ENCODE measurements around the gene RIPK4.
A peak's percentile ranks its signal among the peaks of the same experiment; 100 is the strongest.

The RIPK4 gene

GRCh38 chr21:41766883-41767605 is at the start of gene RIPK4:
TSS of gene RIPK4 (minus strand) at chr21:41767052. CDS start at chr21:41767041, 11 bp downstream.
- peak; percentile 25 for DNase-seq (ENCODE audit: low read depth)

GRCh38 chr21:41815652-41816582 is 49.1 kb upstream of the RIPK4 start:
- DNase-seq (ENCODE audit: low read depth): no peak

DNA sequence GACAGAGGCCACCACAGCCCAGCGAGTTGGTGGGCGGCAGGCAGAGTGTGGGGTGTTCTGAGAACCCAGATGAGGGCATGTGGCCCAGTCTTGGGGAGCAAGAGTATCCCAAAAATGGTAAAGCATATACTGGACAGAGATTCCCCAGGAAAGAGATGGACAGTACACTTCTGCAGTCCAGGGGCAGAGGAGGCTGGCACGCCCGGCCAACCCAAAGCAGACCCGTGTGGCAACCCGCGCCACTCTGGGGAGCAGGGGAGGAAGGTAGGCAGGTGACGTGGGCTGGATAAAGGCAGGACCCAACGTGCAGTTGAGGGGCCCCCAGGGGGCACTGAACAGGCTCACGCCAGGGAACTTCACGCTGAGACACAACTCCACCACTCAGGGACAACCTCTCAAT is 46.4 kb upstream of the RIPK4 start:
- DNase-seq (ENCODE audit: low read depth): no peak

- DNase-seq (ENCODE audit: low read depth): no peak
These were observed 45.8 kb upstream of the RIPK4 start for GRCh38 chr21:41812679-41813078.

GRCh38 chr21:41810597-41810932 is 43.7 kb upstream of the RIPK4 start:
- DNase-seq (ENCODE audit: low read depth): no peak

GRCh38 chr21:41809891-41810596 is 43.2 kb upstream of the RIPK4 start:
- DNase-seq (ENCODE audit: low read depth): no peak

GRCh38 chr21:41808846-41809245 is 42.0 kb upstream of the RIPK4 start:
- no peak for DNase-seq (ENCODE audit: low read depth)

GRCh38 chr21:41808094-41808493 is 41.2 kb upstream of the RIPK4 start:
- DNase-seq (ENCODE audit: low read depth): no peak

DNA sequence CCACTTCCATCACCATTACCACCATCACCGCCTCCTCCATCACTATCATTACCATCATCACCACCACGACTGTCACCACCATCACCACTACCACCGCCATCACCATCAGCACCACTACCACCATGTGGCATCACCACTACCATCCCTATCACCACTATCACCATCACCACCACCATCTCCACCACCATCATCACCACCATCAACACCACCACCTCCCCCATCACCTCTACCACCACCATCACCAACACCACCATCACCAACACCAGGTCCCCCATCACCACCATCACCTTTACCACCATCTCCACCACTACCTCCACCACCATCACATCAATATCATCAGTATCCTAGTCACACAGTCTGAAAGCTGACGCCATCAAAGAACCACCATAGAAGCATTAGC is 39.9 kb upstream of the RIPK4 start:
- no peak for DNase-seq (ENCODE audit: low read depth)

GRCh38 chr21:41805643-41806042 is 38.8 kb upstream of the RIPK4 start:
- no peak for DNase-seq (ENCODE audit: low read depth)

GRCh38 chr21:41805038-41805437 is 38.2 kb upstream of the RIPK4 start:
- DNase-seq (ENCODE audit: low read depth): no peak

- no peak for DNase-seq (ENCODE audit: low read depth)
These were observed 37.5 kb upstream of the RIPK4 start for GRCh38 chr21:41804381-41804780.

DNA sequence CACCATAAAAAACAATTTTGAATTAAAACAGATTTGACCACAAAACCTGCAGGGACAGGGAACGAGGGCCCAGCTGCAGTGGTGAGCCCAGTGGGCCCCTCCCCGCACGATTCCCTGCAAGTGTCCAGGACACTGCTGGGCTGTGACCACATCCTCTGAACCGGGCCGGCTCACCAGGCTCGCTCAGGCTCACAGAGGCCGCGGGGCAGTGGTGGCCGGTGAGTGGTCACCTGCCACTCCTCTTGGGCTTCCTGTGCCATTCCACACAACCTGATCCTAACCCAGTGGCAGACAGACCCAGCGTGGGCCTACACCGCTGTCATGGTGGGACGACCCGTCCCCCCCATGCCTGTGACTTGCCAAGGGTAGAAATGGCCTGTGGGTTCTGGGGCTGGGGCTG is 36.5 kb upstream of the RIPK4 start:
- DNase-seq (ENCODE audit: low read depth): no peak

DNA sequence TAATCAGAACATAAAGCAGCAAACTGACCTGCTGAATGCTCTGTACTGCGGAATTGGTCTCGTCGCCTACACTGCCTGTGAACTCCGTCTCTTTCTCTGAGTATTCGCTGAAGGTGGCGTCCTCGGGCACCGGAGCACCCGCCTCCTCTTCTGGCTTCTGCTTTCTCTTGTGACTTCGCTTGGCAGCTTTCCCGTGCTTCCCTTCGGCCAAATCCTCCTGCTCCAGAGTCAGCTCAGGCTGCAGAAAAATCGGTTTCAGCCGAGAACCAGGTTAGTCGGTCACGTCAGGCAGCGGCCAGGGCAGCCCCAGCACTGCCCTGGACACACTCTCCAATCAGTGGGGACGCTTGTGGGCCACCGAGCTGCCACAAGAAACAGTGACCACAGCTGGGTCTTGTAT is 35.8 kb upstream of the RIPK4 start:
- DNase-seq (ENCODE audit: low read depth): no peak

- no peak for DNase-seq (ENCODE audit: low read depth)
These were observed 35.3 kb upstream of the RIPK4 start for GRCh38 chr21:41802198-41802584.

- no peak for DNase-seq (ENCODE audit: low read depth)
These were observed 34.7 kb upstream of the RIPK4 start for GRCh38 chr21:41801321-41802197.

DNA sequence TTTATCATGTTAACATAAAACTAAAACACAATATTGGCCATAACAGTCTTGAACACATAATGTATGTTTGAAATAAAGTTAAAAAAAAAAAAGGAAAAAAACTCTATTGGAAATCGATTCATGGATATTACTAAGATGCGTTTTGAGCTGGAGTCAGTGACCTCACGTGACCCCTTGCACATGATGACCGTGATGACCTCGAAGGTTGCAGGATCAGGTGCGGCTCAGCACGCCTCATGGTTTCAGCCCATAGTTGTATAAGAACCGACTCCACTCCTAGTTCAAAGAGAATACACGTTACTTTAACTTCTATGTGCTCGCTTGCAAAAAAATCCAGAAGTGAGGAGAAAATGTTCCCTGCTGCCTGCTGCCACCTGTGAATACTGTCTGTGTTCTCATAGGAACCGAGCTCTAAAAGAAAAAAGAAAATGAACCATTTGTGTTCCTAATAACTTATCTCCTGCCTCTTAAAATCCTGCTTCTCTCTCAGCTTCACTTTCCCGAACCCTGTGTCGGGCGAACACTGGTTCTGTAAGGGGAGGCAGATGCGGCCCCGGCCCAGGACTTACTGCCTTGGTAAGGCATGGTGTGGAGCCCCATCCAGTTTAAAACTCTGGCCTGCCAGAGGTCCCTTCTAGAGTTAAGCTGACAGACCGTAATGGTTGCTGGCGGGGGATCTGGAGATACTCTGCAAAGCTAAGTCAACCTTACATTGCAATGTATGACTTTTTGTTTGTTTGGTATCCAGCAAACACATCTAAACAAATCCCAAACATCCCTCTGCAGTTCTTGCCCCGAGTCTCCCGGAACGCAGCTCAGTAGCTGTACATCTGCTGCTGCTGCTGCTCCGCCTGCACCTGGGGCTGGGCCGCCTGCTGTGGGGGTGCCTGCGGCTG is 33.8 kb upstream of the RIPK4 start:
- DNase-seq (ENCODE audit: low read depth): no peak

DNA sequence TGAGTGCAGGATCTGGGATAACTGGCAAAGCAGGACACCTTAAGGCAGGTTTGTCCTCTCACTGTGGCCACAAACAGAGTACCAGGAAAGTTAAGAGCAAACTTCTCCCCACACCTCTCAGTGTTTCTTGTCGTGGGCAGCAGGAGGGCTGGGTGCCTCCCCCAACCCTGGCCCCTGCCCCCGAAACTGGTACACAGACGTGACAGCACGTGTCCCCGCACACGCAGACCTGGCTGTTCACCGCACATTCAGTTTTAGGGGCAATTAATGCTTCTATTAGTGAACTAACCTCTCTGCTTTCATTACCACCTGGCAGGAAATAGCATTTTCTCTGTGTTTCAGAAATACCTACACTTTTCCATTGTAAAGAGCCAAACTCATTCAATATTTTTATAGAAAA is 32.9 kb upstream of the RIPK4 start:
- DNase-seq (ENCODE audit: low read depth): no peak

- DNase-seq (ENCODE audit: low read depth): no peak
These were observed 31.5 kb upstream of the RIPK4 start for GRCh38 chr21:41798326-41798725.

- no peak for DNase-seq (ENCODE audit: low read depth)
These were observed 29.7 kb upstream of the RIPK4 start for GRCh38 chr21:41796476-41797080.

All from stimulated activated CD8-positive, alpha-beta memory T cell treated with anti-CD3 and anti-CD28 coated beads, Interleukin-12 subunit alpha, Interleukin-12 subunit beta, amount 100 ng/mL, for 1 hour (primary cell).